Metanephros (tissue), 1 donor: Measurements from ENCODE around the gene PGK2. TPM values are rescaled to one million over a fixed set of nuclear protein-coding genes. Genes with fewer than 3 reads are reported as not detected.

Experiments
- total RNA-seq: library from RNA; depleted of rRNA; stranded (reverse); fragments of >200 nt; gene quantifications from one replicate; pipeline ENCODE4 v1.2.3, GENCODE V29; 2014

PGK2 gene
- not detected for total RNA-seq

GRCh38 chr6:49787176-49787575 is at the start of gene PGK2:
PGK2 (minus strand) TSS chr6:49787285; CDS start chr6:49787187, 98 bp downstream.

GRCh38 chr6:49744259-49744658 is 42.8 kb downstream of the PGK2 start, which contains the start of gene CRISP3:
CRISP3 (minus strand) TSS chr6:49744388; CDS start chr6:49744367, 21 bp downstream.

Other genes with a start within 250 kb of the PGK2 start
- gene C6orf141, start 236.6 kb downstream of the PGK2 start, total RNA-seq: 0.99 TPM
- 6.7 TPM for gene RHAG, start 150.4 kb downstream of the PGK2 start, total RNA-seq
- 0.18 TPM for gene CRISP2, start 73.7 kb downstream of the PGK2 start, total RNA-seq
- 0.88 TPM for gene CRISP3, start 42.9 kb downstream of the PGK2 start, total RNA-seq
- gene CRISP1, start 79.2 kb upstream of the PGK2 start, total RNA-seq: not detected
- gene DEFB114, start 176.9 kb upstream of the PGK2 start, total RNA-seq: not detected
- gene DEFB113, start 182.3 kb upstream of the PGK2 start, total RNA-seq: not detected
- not detected for gene DEFB110, start 234.7 kb upstream of the PGK2 start, total RNA-seq